Non-pigmented ciliary epithelial cell (primary cell): Measurements from ENCODE around the gene C1orf53.

Source experiments
- DNase-seq: peaks from one replicate; pipeline ENCODE4 v3.0.0-alpha.2; 2010; ENCODE audit warnings: low read depth

The C1orf53 gene

DNA sequence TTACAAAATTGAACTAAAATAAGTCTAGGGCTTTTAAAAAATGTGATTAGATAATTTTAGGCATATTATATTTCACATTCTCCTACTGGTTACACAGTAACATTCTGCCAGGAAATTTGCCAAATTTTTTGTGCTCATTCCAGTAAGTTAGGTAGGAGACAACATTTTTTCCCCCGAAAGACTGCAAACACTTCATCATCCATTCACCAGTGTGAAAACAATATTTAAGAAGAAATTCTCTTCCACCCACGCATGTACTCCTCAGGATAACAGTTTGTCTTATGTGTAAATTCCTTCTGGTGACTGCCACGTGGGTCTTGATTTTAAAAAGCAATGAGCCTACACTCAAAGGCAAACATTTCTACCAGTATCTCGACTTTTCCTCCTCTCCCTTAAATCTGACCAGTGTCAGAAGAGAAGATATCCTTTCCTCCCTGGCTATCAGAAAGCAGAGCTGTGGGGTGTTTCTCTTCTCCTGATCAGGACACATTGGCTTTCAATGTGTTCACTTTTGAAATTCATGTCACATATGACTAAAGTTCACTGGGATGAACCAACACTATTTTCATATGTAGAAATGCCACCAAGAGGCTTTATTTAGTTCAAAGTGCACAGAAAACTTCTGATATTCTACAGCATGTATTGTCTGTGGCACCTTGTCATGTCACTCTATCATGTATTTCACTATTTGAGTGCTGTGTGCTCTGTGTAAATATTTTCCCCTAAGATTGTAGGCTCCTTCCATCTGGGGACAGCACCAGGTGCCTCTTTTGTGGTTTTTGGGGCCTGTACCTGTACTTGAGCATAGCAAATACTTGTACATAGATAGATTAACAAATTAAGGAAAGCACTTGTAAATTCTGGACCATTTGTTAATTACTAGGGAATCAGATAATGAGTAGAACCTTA is 53.3 kb downstream of the C1orf53 start:
- DNase-seq, result no peak
